Fibroblast of the aortic adventitia (primary cell): ENCODE data around the gene ZNF385D. TPM values are rescaled to one million over a fixed set of nuclear protein-coding genes. Genes with fewer than 3 reads are reported as not detected.

ENCODE experiments used
- DNase-seq: peaks from one replicate; pipeline ENCODE4 v3.0.0-alpha.2; 2010; ENCODE audit warnings: low read depth
- H3K4me3 ChIP-seq: 2 replicates; pipeline ENCODE4 v1.5.1; 2011; ENCODE audit warnings: low read depth, mild to moderate bottlenecking, control low read depth, low read length, moderate library complexity
- total RNA-seq: library from RNA; depleted of rRNA; stranded (reverse); fragments of >200 nt; gene quantifications from 2 replicates; pipeline ENCODE4 v1.2.3, GENCODE V29; 2012; ENCODE audit warnings: low replicate concordance
- TF ChIP-seq, protein P1 (sequence below): IDR thresholded peaks from 2 replicates; pipeline ENCODE4 v1.5.1; 2011; ENCODE audit warnings: mild to moderate bottlenecking, low read length, control low read depth, inconsistent platforms; ENCODE audit not compliant: insufficient read depth

Gene ZNF385D
- total RNA-seq, 1 donor: 11.5 TPM

DNA sequence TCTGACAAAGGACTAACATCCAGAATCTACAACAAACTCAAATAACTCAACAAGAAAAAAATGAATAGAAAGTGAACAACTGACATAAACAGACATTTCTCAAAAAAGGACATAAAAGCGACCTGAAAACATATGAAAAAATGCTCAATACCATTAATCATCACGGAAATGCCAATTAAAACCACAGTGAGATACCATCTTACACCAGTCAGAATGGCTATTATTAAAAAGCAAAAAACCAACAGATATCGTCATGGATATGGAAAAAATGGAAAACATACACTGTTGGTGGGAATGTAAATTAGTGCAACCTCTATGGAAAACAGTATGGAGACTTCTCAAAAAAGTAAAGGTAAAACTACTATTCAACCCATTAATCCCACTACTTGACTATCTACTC, 53.3 kb downstream of the ZNF385D start:
- H3K4me3 ChIP-seq: no peak overlapping the region
- TF ChIP-seq, protein P1, sequence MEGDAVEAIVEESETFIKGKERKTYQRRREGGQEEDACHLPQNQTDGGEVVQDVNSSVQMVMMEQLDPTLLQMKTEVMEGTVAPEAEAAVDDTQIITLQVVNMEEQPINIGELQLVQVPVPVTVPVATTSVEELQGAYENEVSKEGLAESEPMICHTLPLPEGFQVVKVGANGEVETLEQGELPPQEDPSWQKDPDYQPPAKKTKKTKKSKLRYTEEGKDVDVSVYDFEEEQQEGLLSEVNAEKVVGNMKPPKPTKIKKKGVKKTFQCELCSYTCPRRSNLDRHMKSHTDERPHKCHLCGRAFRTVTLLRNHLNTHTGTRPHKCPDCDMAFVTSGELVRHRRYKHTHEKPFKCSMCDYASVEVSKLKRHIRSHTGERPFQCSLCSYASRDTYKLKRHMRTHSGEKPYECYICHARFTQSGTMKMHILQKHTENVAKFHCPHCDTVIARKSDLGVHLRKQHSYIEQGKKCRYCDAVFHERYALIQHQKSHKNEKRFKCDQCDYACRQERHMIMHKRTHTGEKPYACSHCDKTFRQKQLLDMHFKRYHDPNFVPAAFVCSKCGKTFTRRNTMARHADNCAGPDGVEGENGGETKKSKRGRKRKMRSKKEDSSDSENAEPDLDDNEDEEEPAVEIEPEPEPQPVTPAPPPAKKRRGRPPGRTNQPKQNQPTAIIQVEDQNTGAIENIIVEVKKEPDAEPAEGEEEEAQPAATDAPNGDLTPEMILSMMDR: no peak
- DNase-seq: no peak

DNA sequence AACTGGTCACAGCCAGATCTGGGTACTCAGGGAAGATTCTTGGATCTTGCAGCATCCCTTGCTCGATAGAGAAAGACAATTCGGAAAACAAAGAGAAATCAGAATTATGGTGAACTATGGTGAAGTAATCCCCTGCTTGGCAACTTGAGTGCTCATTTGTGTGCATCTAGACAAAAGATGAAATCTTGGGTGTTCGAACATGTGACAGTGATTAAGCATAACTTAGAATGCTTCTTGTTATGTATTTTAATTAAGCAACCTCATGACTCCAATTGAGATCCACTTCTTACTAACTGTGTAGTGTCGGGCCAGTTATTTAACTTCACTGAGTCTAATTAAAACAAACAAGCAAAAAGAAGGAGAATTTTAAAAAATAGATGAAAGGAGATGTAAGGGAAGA, 56.5 kb downstream of the ZNF385D start:
- no peak for DNase-seq
- H3K4me3 ChIP-seq: no peak overlapping the region
- TF ChIP-seq, protein P1: no peak

DNA sequence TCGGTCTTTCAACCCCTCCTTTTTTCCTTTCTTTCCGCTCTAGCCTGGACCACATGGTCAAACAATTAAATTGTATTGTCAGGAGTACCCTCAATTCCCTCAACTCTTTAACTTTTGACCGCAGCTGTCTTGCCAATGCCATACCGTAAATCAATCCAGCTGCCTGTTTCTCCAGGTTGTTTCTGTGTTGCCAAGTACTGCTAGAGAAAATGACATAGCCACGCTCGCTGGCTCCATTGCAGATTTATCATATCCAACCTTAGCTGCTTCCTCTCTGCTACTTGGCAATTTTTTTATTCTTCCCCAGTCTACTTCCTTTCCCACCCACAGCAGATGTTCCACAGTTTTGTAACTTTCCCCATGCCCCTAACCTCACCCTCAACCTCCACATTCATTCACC, 60.0 kb downstream of the ZNF385D start:
- no peak for DNase-seq
- TF ChIP-seq, protein P1: no peak
- H3K4me3 ChIP-seq: no peak overlapping the region

DNA sequence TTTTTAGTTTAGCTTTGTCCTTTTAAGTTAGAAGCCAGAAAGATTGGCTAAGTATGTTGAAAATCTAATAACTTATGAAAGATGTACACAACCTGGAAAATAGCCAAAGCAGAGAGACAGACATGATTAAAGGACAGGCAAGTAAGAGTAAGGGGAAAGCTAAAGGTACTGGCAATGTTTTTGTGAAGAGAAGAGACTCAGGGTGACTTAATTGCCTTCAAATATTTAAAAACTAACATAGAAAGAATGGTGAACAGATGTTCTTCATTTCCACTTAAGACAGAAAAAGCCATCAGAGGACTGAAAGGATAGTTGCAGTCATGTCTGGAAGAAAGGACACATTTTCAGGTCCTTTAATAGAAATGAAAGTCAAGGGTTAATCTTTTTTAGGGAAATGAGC, 68.8 kb downstream of the ZNF385D start:
- H3K4me3 ChIP-seq: no peak overlapping the region
- DNase-seq: no peak
- TF ChIP-seq, protein P1: no peak

DNA sequence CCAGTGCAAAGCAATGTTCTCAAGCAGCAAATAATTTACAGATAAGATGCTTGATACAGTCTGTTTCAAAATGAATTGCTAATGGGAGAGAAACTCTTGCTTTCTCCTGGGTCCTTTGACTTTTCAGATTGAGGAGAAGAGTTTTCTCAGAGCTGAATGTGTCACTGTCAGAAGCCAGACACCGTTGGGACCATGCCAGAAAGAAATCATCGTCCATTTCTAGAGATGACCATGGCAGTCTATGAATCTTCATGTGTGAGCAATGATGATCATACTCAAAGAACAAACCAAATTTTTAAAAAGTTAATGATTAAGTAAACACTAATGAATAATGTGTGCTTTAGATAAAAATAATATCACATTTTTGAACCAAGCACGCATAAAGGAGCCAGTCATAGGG, 77.6 kb downstream of the ZNF385D start:
- H3K4me3 ChIP-seq: no peak overlapping the region
- TF ChIP-seq, protein P1: no peak
- no peak for DNase-seq

DNA sequence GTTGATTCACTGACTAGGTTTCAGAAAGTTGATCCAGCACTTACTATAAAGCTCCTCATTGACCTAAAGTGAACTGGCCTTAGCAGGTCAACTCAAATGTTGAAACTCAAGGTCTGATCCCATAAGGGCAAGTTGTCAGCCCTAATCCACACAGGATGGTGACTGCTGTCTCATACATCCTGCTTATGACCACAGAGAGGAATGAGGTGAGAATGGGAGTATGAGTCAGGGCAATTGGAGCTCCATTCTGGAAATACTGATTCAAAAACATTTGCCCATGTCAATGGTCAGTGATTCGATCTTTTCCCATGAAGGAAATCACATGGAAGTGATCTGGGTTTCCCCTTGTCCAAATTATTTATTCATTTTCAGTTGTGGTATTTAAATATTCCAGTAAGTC, 78.7 kb downstream of the ZNF385D start:
- TF ChIP-seq, protein P1: no peak
- DNase-seq: peak; percentile 86
- H3K4me3 ChIP-seq: no peak overlapping the region

DNA sequence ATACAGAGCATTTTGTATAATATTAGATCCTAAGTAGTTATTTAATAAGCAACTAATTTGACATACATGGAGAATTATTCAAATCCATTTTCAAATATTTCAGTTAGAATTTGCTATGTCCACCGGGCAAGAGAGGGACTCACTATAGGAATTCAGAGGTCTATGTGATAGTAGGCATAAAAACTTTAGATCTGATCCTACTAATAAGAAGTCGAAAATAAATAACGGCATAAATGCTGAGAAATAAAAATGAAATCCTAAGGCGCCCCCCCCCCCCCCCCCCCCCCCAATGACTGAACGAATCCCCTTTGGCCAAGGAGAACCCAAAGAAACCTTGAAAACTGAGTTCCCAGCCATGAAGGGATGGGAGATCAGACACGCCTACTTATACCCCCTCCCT, 80.6 kb downstream of the ZNF385D start:
- TF ChIP-seq, protein P1: no peak
- no peak overlapping the region for H3K4me3 ChIP-seq
- DNase-seq: no peak
